Measurements from ENCODE around the gene CTXND2.

DNA sequence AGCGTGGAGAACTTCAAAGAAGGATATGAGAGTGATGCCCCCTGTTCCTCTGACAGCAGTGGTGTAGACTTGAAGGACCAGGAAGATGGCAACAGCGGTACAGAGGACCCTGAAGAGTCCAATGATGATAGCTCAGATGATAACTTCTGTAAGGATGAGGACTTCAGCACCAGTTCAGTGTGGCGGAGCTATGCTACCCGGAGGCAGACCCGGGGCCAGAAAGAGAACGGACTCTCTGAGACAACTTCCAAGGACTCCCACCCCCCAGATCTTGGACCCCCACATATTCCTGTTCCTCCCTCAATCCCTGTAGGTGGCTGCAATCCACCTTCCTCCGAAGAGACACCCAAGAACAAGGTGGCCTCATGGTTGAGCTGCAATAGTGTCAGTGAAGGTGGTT, 73.7 kb downstream of the CTXND2 start:
- no peak for TF ChIP-seq POLR2A (IDR thresholded peaks at IDR 0.05; ENCODE audit: low read length)
- TF ChIP-seq GATA1 (IDR thresholded peaks at IDR 0.05; ENCODE audit: low read depth, low read length): no peak
